K562 (cell line): ENCODE measurements around the gene NKX2-1. TPM values are rescaled to one million over a fixed set of nuclear protein-coding genes. Genes with fewer than 3 reads are reported as not detected.

Experiments used
- ATAC-seq: fragments of 200-7000 bp; cut with Tn5 transposase; 3 replicates; pipeline ENCODE4 v1.9.1; 2020; ENCODE audit warnings: moderate library complexity
- BruUV-seq: library from RNA; stranded (reverse); fragments of 400-500 nt; replicated peaks from 2 replicates; lab custom pipeline; 2021; lab: Mats Ljungman, UMichigan
- CTCF ChIA-PET: fragments of 300-600 bp; formaldehyde crosslinking; extraction: SDS; loops from one replicate; lab custom pipeline; 2021; ENCODE audit warnings: low intra/inter-chr PET ratio; lab: Yijun Ruan, JAX
- POLR2A ChIA-PET: fragments of 300-600, 350-650 bp; sonication (Branson Sonifier 250); formaldehyde crosslinking; extraction: SDS; loops from one replicate; lab custom pipeline; 2021; ENCODE audit warnings: antibody characterized with exemption, inconsistent platforms; lab: Yijun Ruan, JAX
- DNase-seq, 4 experiments: peaks; one replicate each; pipeline versions ENCODE4 v3.0.0 to v3.0.0-alpha.2; 2011 to 2018; ENCODE audit warnings: low spot score in 3 of 4, mixed read lengths in 3 of 4; ENCODE audit errors: extremely low read depth in 1 of 4
- FAIRE-seq: peaks from 2 replicates; lab custom pipeline; 2011; peaks lifted over from hg19 to GRCh38; lab: Jason Lieb, UNC
- H2AFZ ChIP-seq: 2 replicates; pipeline ENCODE4 v1.6.0; 2011; ENCODE audit warnings: low read depth, low read length, control low read depth, inconsistent platforms
- H3K27ac ChIP-seq: fragments of 200-600 bp; 3 replicates; pipeline ENCODE4 v1.8.0; 2011; ENCODE audit warnings: low read depth, mild to moderate bottlenecking, control low read depth, inconsistent platforms, low read length, moderate library complexity, mixed read lengths; ENCODE audit errors: extremely low read depth
- H3K27me3 ChIP-seq, 2 experiments: fragments of 300-600 bp in 1 of 2; 2 replicates in 1 of 2; 3 replicates in 1 of 2; pipeline versions ENCODE4 v1.6.0 to v1.8.0; 2011; ENCODE audit warnings: inconsistent platforms in 2 of 2, low read length in 2 of 2, mild to moderate bottlenecking in 1 of 2, mixed read lengths in 1 of 2, moderate library complexity in 1 of 2; ENCODE audit not compliant: control insufficient read depth in 2 of 2, insufficient read depth in 2 of 2
- H3K36me3 ChIP-seq: fragments of 300-600 bp; 3 replicates; pipeline ENCODE4 v1.8.0; 2011; ENCODE audit warnings: mild to moderate bottlenecking, low read length, inconsistent platforms; ENCODE audit not compliant: control insufficient read depth, insufficient read depth
- H3K4me1 ChIP-seq, 2 experiments: fragments of 200-600 bp in 1 of 2; replicated peaks in 1 of 2; 2 replicates in 1 of 2; 3 replicates in 1 of 2; pipeline versions ENCODE4 v1.5.1 to v1.8.0; 2011; ENCODE audit warnings: inconsistent platforms in 2 of 2, low read length in 2 of 2, mild to moderate bottlenecking in 1 of 2, mixed read lengths in 1 of 2, moderate library complexity in 1 of 2; ENCODE audit not compliant: control insufficient read depth in 2 of 2, insufficient read depth in 2 of 2
- H3K4me2 ChIP-seq: 2 replicates; pipeline ENCODE4 v1.6.1; 2011; ENCODE audit warnings: low read length, control low read depth, inconsistent platforms, mixed read lengths; ENCODE audit not compliant: insufficient read depth
- H3K4me3 ChIP-seq: fragments of 200-600 bp; sonication (generic), shearing (Covaris generic); 2 replicates; pipeline ENCODE4 v1.5.1; 2016; ENCODE audit warnings: control low read depth, inconsistent platforms
- H3K79me2 ChIP-seq: fragments of 200-600 bp; 3 replicates; pipeline ENCODE4 v1.8.0; 2011; ENCODE audit warnings: low read length, inconsistent platforms; ENCODE audit not compliant: control insufficient read depth, insufficient read depth
- H3K9ac ChIP-seq, 2 experiments: 2 replicates each; pipeline versions ENCODE4 v1.6.0 to v1.6.1; 2011; ENCODE audit warnings: low read depth in 2 of 2, low read length in 2 of 2, control low read depth in 1 of 2, inconsistent platforms in 1 of 2, mild to moderate bottlenecking in 1 of 2, mixed read lengths in 1 of 2; ENCODE audit not compliant: insufficient read depth in 1 of 2
- H3K9me1 ChIP-seq: one replicate; pipeline ENCODE4 v1.6.0; 2011; ENCODE audit warnings: inconsistent platforms, mild to moderate bottlenecking, low read length, moderate library complexity; ENCODE audit not compliant: control insufficient read depth, insufficient read depth
- H3K9me3 ChIP-seq: replicated peaks from 2 replicates; pipeline ENCODE4 v1.5.1; 2011; ENCODE audit warnings: low read depth, low read length, inconsistent platforms; ENCODE audit not compliant: control insufficient read depth, insufficient read depth
- H4K20me1 ChIP-seq: replicated peaks from 2 replicates; pipeline ENCODE4 v1.6.1; 2011; ENCODE audit warnings: low read length, inconsistent platforms, mixed read lengths; ENCODE audit not compliant: control insufficient read depth, insufficient read depth
- CUX1 ChIP-seq: fragments of 200-800 bp; sonication (Bioruptor generic); IDR thresholded peaks from 2 replicates; pipeline ENCODE4 v1.6.1; 2016; ENCODE audit warnings: missing genetic modification characterization, missing compliant biosample characterization
- HOXB6 ChIP-seq: fragments of 250-450 bp; sonication (Bioruptor Pico); IDR thresholded peaks from 2 replicates; pipeline ENCODE4 v1.5.1; 2022; ENCODE audit warnings: mild to moderate bottlenecking, borderline replicate concordance
- NFATC3 ChIP-seq: fragments of 450-650 bp; IDR thresholded peaks from 2 replicates; pipeline ENCODE4 v1.6.1; 2017; ENCODE audit warnings: mild to moderate bottlenecking
- PHF21A ChIP-seq: fragments of 450-650 bp; IDR thresholded peaks from 2 replicates; pipeline ENCODE4 v1.6.1; 2017; ENCODE audit warnings: low read depth, borderline replicate concordance
- RREB1 ChIP-seq: fragments of 250-450 bp; sonication (Bioruptor Pico); IDR thresholded peaks from 2 replicates; pipeline ENCODE4 v1.4.0; 2020
- ZBTB26 ChIP-seq: fragments of 450-650 bp; formaldehyde crosslinking; IDR thresholded peaks from 2 replicates; pipeline ENCODE4 v1.4.0; 2022; ENCODE audit warnings: missing genetic modification characterization
- ZBTB8A ChIP-seq: fragments of 450-650 bp; IDR thresholded peaks from 2 replicates; pipeline ENCODE4 v1.6.1; 2018; ENCODE audit warnings: mild to moderate bottlenecking, moderate library complexity; ENCODE audit not compliant: partially characterized antibody
- ZFX ChIP-seq: sonication (generic); formaldehyde crosslinking; IDR thresholded peaks from 2 replicates; pipeline ENCODE4 v1.8.0; 2022; ENCODE audit warnings: mild to moderate bottlenecking, missing genetic modification reagents, moderate library complexity
- WGBS: fragments of 100-300 bp; shearing (Covaris generic); methylation state at CpG from one replicate; pipeline ENCODE4 v1.1.6; 2016; ENCODE audit warnings: low coverage, mixed read lengths; ENCODE audit not compliant: insufficient coverage; ENCODE audit errors: missing lambda C conversion rate; 5-methylcytosine and 5-hydroxymethylcytosine counted together
- in situ Hi-C: fragments of 300-500 bp; cut with MboI; formaldehyde crosslinking; loops from 4 replicates; pipeline ENCODE4 v1.15.0; 2018; ENCODE audit warnings: inconsistent platforms, mixed read lengths
- intact Hi-C: fragments of 100-400 bp; cut with micrococcal nuclease; formaldehyde crosslinking; loops from 2 replicates; pipeline ENCODE4 v1.14.2; 2022
- polyA plus RNA-seq, 8 experiments: library from polyadenylated mRNA; depleted of rRNA in 4 of 8; stranded (reverse) in 5 of 8; unstranded in 3 of 8; fragments of >200 nt; fragmentation: Nextera tagmentation in 2 of 8; fragmentation: Illumina TruSeq in 1 of 8; extraction: Ambion mirVana in 2 of 8; extraction: Trizol in 1 of 8; gene quantifications; 2 replicates each; pipeline versions ENCODE4 v1.2.1 to v1.2.3, GENCODE V29; 2011 to 2014; ENCODE audit warnings: inconsistent platforms in 1 of 8, missing spikeins in 1 of 8
- total RNA-seq, 7 experiments: library from RNA; depleted of rRNA in 6 of 7; stranded (reverse); fragments of >200 nt in 6 of 7; fragmentation: Illumina TruSeq in 2 of 7; extraction: Trizol in 2 of 7; gene quantifications; 2 replicates each; pipeline versions ENCODE4 v1.2.1 to v1.2.3, GENCODE V29; 2011 to 2021; ENCODE audit warnings: low replicate concordance in 1 of 7

The NKX2-1 gene
- total and polyA plus RNA-seq, 9 of the 15 experiments (the other 6 are each of a cell fraction or from before 2014, with no cell fraction given) = 0.11 TPM; not detected in 8

- TF ChIP-seq RREB1 (CRISPR knock-in tag) (no peak), PHF21A (no peak)
- TF ChIP-seq, all 486 proteins: peak for 0
Measured at GRCh38 chr14:36511981-36512584, 7.9 kb downstream of the NKX2-1 start (continued).

GRCh38 chr14:36510874-36511273 is 9.2 kb downstream of the NKX2-1 start:
- in situ Hi-C loops (no loop called here), intact Hi-C loops (no loop called here)
- no peak overlapping the region for H3K27ac ChIP-seq
- H3K9me3 ChIP-seq = no peaks in the 10 kb centered on the region
- ChIA-PET CTCF (no interaction called here), POLR2A (no interaction called here)
- H3K4me2 ChIP-seq = no peak overlapping the region
- ATAC-seq = no peak
- no peak overlapping the region for H3K4me3 ChIP-seq
- H3K79me2 ChIP-seq = no peaks in the 10 kb centered on the region
- no peaks in the 10 kb centered on the region for H4K20me1 ChIP-seq
- no peaks in the 10 kb centered on the region; a peak in 2 of 5 replicates for H3K4me1 ChIP-seq
- H2AFZ ChIP-seq = no peak overlapping the region
- no peak for DNase-seq
- no peak for FAIRE-seq
- H3K9ac ChIP-seq = no peak overlapping the region
- no peaks in the 10 kb centered on the region for H3K9me1 ChIP-seq
- 3% methylated on average over 5 of the region's 6 CpGs for whole genome bisulfite sequencing
- no peaks in the 10 kb centered on the region for H3K36me3 ChIP-seq
- H3K27me3 ChIP-seq = peaks cover 38 to 73% of the 10 kb centered on the region in 2 experiments
- no TSS peak for BruUV-seq
- no peak for TF ChIP-seq ZBTB26 (CRISPR knock-in tag)
- no peak for TF ChIP-seq ZBTB8A
- TF ChIP-seq NFATC3 = no peak
- no peak for TF ChIP-seq HOXB6 (CRISPR knock-in tag)
- no peak for TF ChIP-seq CUX1 (CRISPR knock-in tag)
- no peak for TF ChIP-seq ZFX (CRISPR knock-in tag)
